Measurements from ENCODE around the gene CTIF.

CTIF gene

DNA sequence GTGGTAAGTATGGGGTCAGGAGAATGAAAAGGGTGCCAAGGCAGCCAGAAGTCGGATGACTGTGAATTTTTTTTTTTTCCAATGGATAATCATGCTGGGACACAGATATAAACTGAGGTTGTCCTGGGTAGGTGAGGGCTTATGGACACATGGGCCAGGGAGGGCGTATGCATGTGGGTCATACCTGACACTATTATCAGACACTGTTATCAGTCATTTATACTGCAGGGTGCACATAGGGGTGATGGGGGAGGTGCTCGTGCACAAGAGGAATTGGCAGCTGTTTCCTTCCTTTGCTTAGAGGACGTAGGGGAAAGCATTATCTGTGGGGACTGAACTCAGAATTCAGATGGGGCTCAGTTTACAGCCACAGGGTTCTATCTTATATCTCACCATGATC lies 10.1 kb downstream of the CTIF start:
- TF ChIP-seq, protein P1, sequence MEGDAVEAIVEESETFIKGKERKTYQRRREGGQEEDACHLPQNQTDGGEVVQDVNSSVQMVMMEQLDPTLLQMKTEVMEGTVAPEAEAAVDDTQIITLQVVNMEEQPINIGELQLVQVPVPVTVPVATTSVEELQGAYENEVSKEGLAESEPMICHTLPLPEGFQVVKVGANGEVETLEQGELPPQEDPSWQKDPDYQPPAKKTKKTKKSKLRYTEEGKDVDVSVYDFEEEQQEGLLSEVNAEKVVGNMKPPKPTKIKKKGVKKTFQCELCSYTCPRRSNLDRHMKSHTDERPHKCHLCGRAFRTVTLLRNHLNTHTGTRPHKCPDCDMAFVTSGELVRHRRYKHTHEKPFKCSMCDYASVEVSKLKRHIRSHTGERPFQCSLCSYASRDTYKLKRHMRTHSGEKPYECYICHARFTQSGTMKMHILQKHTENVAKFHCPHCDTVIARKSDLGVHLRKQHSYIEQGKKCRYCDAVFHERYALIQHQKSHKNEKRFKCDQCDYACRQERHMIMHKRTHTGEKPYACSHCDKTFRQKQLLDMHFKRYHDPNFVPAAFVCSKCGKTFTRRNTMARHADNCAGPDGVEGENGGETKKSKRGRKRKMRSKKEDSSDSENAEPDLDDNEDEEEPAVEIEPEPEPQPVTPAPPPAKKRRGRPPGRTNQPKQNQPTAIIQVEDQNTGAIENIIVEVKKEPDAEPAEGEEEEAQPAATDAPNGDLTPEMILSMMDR (IDR thresholded peaks at IDR 0.05): no peak

GRCh38 chr18:48550101-48550729 lies 11.4 kb downstream of the CTIF start:
- TF ChIP-seq, protein P1 (IDR thresholded peaks at IDR 0.05): no peak

DNA sequence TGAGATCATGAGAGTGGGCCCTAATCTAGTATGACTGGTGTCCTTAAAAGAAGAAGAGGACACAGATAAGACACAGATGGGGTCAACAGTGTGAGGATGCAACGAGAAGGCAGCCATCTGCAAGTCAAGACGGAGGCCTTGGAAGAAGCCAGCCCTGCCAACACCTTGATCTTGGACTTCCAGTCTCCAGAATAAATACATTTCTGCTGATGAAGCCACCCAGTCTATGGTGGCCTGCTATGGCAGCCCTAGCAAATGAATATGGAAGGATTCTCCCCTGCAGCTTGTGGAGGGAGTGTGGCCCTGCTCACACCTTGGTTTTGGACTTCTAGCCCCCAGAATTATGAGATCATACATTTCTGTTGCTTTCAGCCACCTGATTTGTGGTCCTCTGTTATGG lies 12.3 kb downstream of the CTIF start:
- TF ChIP-seq, protein P1 (IDR thresholded peaks at IDR 0.05): no peak

DNA sequence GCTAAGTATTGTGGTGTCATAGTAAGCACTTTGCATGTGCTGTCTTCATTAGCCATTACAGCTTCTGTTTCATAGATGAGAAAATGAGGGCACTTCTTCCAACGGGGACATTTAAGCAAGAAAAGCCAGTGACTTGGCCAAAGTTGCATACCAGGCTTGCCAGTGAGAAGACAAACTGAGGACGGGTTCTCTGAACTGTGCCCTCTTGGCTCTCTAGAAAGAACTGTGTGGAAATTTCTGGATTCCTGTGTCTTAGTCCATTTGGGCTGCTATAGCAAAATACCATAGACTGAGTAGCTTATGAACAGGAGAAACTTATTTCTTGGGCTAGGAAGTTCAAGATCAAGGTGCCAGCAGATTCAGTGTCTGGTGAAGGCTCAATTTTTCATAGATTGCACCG lies 13.3 kb downstream of the CTIF start:
- TF ChIP-seq, protein P1 (IDR thresholded peaks at IDR 0.05): no peak

GRCh38 chr18:48553236-48553635 lies 14.4 kb downstream of the CTIF start:
- TF ChIP-seq, protein P1 (IDR thresholded peaks at IDR 0.05): no peak

DNA sequence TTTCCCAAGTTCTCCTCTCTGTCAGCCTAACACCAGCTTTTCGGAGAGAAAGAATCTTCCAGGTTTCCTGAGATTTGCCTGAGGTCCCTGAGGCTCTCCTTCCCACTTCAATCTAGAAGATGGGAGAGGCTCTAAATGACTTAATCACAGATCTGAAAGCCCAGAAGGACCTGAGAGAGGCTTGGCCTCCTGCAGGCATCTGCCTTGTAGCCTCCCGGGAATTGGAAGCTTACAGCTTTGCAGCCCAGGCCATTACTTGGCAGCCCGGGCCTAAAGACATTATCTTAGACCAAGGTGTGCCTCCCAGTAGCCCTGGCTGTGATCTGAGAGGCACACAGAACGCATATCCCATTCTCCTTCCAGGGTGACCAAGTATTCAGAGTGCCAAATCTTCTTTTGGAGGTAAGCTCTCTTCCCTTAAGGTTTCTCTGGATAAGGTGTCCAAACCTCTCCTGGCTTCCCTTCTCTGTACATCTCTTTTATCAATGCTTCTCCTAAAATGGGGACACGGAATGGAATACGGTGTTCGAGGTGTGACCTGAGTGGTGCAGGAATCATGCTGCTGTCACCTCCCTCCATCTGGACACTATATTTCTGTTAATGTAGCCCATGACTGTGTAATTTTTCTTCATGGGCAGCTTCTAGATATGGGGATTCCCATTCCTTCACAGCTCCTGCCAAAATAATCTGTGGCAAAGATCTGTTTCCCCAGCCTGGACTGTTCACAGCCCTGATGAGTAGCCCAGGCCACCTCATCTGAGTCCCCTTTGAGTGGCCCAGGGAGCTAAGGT lies 16.0 kb downstream of the CTIF start:
- TF ChIP-seq, protein P1 (IDR thresholded peaks at IDR 0.05): no peak

DNA sequence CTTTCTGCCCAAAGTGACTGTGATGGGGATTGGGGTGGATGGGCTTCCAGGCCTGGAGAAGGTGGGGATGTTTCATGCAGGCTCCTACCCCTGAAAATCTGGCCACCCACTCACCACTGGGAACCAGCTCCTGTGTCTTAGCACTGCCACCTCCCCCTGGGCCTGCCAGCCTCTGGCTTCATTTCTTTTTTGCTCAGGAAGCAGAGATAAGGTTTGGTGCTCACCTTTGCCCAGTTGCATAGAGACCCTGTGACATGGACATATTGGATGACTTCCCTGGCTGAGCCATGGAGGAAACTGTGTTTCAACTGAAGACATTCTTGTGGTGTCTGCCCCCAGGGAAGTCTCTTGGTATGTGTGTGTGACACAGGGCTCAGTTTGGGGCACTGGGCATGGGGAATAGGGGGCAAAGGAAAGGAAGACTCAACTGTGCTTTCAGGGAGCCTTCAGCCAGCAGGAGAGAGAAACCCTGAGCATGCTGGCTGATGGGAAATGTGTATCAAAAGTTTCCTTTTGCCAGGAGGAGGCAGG lies 16.7 kb downstream of the CTIF start:
- TF ChIP-seq, protein P1 (IDR thresholded peaks at IDR 0.05): no peak

Data from LNCAP (cell line).